NCI-H2081 treated with DMSO at 0.1 percent for 48 hours (cell line): Measurements from ENCODE around the gene HNRNPM.
"Not testable (repeated sequence)": the region's sequence is repeated elsewhere in the genome, so short reads cannot be mapped to it uniquely, and the experiment has no call there.

Source experiments
- DNase-seq: peaks from one replicate; lab custom pipeline; 2025; lab: John Stamatoyannopoulos, UW

HNRNPM gene

DNA sequence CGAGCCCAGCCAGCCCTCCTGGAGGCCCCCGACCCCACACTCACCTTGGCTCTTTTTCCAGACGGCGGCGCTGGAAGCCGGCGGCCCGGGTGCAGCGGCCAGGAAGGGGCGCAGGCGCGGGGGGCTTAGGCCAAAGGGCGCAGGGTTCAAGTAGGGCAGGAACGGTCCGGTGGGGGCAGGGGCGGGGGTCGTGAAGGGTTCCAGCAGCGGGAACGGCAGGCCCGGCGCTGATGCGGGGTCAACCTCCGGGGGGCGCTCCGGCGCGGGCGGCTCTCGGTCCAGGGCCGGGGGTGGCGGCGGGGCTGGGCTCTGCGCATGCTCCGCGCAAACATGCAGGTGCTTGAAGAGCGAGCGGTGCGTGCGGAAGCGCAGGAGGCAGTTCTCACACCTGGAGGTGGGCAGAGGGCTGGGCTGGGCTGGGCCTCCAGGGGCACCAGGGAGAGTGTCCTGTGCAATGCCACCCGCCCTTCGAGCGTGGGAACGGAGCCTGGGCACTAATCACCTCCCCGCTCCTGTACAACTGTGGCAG is 66.9 kb downstream of the HNRNPM start:
- DNase-seq: no peak

DNA sequence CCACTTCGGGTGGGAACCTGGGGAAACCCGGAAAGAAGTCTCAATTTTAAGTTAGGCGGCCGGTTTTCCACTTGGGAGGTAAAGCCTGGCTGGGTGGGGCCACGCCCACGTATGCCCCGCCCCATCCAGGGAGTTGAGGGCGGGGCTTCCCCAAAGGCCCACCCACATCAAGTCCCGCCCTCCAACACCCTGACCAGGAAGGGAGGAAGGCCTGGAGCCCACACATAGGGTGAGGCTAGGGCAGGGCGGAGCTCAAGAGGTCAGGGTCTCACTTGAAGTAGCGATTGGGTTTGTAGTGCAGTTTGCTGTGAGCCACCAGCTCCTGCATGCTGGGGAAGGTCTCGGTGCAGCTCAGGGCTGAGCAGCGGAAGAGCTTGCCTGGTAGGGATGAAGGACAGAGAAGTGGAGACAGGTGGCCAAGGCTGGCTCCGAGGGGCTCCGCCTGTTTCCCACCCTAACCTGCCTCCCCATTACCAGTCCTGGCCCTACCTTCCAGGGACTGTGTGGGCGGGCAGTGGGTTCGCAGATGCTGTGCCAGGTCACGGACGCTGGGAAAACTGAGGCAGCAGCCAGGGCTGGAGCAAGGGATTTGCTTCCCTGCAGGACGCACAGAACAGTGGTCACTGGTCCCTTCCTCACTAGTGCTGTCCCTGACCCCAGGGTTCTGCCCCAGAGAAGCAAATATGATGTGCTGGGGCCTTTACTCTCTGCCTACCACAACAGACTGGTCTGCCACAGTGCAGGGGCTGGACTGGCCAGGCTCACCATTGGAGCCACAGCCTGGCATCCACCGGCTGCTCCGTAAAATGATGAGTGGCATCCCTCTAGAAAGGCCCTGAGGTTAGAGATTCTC is 67.6 kb downstream of the HNRNPM start:
- no peak for DNase-seq

DNA sequence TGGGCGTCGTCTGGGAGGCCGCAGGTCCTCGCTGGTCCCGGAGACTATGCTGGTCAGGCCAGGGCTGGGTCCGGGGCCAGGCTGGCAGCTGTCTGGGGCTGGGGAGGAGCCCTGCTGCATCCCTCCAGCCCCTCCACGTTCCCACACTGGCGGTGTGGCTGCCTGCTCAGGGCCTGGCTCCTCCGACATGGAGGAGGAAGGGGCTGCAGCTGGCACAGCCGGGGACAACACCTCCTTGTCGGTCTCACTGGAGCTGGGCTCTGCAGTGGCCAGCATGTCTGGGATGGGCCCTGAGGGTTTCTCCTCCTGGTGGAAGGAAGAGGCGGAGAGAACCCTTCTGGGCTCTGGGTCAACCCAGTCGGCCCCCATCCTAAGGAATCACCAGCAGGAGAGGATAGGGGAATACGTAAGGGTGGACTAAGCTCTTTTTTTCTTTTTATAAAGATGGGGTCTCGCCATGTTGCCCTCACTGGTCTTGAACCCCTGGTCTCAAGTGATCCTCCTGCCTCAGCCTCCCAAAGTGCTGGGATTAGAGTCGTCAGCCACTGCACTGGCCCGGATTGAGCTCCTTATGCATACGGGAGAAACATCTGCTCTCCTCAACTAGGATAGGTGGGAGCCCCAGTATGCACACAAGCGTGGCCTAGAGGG is 68.4 kb downstream of the HNRNPM start:
- DNase-seq: no peak

DNA sequence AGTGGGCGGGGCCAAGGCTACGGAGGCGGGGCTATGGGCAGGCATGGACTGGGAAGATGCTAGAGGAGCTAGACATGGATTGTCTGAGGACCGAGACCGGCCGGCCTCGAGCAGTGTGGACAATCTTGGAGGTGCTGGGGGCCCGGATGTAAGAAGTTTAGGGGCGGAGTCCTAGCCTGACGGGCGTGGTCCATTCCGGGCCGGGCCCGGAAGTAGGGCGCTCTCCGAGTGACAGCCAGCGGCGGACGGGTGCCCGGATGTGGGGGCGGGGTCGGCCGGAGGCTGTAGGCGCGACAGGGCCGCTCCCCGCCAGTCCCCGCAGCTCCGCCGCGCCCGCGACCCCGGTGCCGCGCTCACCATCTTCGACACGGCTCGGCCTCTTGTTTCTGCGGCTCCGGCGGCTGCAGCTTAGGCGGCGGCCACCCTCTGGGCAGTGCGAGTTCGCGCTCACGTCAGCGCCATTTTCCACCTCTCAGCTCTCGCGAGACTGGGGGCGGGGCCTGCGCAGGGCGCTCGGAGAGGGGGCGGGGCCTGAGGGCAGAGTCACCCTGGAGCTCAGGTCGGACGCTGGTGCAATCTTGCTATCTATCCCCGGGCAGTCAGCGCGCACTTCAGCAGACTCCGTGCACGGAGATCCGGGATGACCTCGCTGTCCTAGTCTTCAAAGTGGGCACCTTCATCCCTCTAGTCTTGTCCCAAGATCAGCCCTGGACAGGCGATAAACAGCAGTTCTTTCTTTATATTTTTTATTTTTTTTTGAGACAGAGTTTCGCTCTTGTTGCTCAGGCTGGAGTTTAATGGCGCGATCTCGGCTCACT is 69.1 kb downstream of the HNRNPM start, which contains the start of gene ZNF414:
Gene ZNF414, minus strand, starts transcription at position 481 of the 818 bp plus-strand sequence. Its CDS starts 121 bp downstream, at position 360.
- peak; percentile 66 for DNase-seq

DNA sequence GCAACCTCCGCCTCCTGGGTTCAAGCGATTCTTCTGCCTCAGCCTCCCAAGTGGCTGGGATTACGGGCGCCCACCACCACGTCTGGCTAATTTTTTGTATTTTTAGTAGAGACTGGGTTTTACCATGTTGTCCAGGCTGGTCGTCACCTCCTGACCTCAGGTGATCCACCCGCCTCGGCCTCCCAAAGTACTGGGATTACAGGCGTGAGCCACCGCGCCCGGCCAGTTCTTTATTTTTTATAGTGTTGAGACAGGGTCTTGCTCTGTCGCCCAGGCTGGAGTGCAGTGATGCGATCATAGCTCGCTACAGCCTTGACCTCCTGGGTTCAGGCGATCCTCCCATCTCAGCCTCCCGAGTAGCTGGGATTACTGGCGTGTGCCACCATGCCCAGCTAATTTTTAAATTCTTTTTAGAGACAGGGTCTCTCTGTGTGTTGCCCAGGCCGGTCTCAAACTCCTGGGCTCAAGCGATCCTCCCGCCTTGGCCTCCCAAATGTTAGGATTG is 69.8 kb downstream of the HNRNPM start:
- DNase-seq: not testable (repeated sequence)

DNA sequence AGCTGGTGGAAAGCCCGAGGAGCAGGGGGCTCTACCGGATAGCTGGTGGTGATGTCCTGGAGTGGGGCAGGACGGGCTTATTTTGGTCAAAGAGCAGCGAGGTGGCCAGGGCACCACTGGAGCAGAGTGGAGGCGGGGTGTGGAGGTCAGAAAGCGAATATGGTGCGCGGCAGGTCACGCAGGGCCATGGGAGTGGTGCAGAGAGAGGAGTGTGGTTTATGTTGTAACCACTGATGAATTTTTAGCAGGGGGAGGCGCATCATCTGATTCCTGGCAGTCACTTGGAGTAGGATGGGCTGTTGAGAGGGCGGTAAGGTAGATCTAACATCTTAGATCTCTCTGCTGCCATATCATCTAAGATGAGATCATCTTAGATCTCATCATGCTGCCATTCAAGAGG is 70.5 kb downstream of the HNRNPM start:
- DNase-seq: no peak

DNA sequence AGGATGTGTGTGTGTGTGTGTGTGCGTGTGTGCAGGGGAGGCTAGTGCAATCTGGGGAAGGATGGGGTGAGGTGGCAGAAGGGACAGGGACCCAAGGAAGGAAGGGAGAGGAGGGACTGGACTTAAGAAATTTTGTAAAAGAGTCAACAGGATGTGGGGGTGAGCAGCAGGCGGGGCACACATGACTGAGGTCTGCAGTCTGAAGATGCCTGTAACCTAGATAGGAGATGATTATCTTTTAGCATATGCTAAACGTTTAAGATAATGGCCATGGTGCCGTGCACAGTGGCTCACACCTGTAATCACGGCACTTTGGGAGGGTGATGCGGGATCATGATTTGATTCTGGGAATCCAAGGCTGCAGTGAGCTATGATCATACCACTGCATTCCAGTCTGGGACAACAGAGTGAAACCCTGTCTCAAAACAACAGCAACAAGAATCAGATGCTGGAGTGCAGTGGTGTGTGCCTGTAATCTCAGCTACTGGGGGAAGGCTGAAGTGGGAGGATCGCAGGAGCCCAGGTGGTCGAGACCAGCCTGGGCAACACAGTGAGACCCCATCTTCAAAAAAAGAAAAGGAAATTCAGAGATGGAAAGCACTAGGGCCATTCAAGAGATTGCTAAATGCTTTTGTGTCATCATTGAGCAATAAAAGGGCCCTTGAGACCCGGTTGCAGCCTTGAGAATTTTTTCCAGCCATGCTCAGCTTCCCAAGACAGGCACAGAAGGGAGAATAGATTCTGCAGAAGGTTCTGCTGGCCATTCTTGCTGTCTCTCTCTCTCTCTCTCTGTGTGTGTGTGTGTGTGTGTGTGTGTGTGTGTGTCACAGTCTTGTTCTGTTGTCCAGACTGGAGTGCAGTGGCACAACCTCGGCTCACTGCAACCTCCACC is 73.0 kb downstream of the HNRNPM start:
- no peak for DNase-seq

DNA sequence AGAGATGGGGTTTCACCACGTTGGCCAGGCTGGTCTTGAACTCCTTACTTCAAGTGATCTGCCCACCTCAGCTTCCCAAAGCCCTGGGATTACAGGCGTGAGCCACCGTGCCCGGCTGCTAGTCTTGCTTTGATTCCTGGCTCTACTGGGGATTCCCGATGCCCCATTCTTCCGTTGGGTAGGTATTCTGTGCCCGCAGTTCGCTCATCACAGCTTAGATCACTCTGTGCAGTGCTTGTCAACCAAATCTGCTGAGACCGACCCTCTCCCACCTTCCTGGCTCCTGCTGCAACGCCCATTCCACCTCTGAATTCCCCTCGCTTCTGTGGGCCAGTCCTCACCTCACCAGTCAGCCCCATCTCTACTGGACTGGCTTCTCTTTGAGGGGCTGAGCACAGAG is 73.8 kb downstream of the HNRNPM start:
- no peak for DNase-seq

DNA sequence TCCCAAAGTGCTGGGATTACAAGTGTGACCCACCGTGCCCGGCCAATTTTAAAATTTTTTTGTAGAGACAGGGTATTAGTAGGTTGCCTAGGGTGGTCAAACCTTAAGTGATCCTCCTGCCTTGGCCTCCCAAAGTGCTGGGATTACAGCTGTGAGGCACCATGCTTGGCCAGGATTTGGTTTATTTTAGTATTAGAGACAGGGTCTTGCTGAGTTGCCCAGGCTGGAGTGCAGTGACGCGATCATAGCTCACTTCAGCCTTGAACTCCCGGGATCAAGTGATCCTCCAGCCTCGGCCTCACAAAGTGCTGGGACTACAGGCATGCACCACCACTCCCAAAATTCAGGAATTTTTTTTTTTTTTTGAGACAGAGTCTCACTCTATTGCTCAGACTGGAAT is 74.6 kb downstream of the HNRNPM start:
- DNase-seq: no peak

DNA sequence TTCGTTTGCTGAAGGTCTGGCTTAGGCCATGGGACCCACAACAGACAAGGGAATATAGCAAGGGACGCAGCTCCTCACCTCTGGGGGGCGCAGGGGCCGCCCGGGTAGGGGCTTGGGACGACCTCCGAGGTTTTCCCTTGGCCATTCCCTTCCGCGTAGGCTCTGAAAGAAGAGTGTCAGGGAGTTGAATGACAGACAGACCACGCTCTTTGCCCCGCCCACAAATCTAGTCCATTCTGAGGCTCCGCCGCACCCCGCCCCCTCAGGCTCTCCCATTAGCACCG is 80.6 kb downstream of the HNRNPM start:
- no peak for DNase-seq

DNA sequence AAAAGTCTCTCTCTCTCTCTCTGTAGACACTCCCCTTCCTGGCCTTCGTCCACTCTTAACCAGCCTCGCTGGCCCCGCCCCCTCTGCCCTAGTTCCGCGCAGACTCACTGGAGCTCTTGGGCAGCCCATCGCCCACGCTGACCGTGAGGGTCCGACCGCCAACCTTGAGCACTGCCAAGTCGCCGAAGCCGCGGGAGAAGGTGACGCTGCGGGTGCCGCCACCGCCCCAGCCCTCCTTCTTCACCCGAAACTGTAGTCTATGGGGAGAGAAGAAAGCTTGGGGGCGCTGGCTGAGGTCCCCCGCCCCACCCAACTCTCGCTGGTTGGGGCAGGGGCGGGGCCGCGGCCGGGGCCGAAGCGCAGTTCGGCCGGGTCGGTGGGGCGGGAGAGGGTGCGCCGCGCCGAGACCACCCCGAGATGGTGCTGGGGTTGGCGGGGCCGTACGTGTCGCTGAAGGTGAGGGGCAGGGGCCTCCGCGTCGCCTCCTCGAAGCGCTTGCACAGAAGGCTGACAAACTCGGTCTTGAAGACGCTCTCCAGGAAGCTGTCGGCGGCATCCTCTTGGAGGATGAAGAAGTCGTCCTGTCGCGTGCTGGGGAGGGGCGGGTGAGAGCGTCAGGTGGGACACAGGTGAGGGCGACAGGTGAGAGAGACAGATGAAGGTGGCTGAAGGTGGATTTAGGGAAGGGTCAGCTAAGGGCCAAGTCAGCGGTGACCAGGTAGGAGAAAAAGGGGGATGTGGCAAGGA is 81.7 kb downstream of the HNRNPM start:
- peak; percentile 10 for DNase-seq

DNA sequence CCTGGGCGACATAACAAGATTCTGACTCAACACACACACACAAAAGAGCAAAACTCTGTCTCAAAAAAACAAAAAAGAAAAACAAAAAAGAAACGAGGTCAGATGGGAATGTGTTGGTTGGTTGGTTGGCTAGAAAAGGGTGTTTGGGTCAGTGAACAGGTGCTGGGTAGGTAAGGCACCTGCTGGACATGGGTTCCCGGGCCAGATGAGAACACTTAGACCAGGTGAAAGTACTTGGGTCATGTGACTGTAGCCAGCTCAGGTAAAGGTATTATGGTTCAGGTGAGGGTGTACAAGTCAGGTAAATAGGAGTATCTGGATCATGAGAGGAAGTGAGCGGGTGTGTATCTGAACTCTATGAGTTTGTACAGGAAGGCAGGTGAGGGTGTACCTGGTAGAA is 83.7 kb downstream of the HNRNPM start:
- no peak for DNase-seq

DNA sequence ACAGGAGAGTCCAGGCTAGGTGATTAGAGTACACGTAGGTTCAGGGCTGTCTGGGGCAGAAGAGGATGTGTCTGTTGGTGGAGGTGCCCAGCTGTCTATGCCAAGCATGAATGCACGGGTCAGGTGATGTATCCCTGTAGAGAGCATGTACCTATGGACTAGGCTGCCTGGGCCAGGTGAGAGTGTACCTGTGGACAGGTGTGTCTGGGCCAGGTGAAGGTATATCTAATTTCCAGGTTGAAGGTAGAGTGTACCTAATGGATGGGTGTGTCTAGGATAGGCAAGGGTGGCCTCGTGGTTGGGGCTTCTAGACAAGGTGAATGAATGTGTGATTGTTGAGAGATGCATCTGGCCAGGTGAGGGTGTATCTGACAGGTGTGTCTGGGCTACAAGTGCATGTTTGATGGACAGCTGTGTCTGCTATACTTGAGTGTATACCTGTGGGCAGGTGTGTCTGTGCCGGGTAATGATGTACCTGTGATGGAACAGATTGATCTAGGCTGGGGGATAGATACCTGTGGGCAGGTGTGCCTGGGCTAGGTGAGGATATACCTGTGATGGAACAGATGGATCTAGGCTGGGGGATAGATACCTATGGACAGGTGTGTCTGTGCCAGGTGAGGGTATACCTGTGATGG is 84.7 kb downstream of the HNRNPM start:
- DNase-seq: no peak

DNA sequence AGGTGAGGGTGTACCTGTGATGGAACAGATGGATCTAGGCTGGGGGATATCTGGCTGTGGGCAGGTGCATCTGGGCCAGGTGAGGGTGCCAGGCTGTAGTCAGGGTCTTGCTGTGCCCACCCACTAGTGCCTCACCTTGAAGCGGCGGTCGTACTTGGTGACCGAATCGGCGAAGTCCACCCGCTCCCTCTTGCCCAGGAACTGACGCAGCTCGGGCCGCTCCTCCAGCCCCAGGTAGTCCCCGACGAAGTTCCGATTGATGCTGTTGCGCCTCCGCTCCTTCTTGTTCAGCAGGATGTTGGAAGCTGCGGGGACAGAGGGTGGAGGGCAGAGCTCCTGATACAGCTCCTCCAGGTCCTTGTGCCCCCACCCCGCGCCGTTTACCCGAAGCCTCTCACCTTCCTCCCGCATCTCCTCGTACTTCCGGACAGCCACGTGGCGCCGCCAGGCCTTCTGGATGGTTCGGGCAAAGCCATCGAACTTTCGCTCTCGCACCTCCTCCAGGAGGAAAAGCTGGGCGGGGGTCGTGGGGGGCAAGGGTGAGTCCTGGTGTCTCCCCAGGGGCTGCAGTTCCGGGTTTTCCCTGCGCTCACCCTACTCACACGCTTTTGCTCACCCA is 85.4 kb downstream of the HNRNPM start:
- DNase-seq: no peak

DNA sequence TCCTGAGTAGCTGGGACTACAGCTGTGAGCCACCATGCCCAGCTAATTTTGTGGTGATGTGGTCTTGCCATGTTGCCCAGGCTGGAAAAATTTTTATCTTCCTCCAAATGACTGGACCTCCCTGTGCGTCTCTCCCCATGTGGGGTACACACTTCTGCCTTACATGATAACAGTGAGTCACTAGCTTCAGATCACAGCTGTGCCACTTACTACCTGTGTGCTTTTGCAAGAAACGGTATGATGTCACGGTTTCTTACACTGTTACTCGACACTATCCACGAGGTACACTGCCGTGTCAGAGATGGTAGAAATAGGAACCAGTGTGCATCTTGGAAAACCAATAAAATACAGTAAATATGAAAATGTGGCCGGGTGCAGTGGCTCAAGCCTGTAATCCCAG is 86.7 kb downstream of the HNRNPM start:
- no peak for DNase-seq

DNA sequence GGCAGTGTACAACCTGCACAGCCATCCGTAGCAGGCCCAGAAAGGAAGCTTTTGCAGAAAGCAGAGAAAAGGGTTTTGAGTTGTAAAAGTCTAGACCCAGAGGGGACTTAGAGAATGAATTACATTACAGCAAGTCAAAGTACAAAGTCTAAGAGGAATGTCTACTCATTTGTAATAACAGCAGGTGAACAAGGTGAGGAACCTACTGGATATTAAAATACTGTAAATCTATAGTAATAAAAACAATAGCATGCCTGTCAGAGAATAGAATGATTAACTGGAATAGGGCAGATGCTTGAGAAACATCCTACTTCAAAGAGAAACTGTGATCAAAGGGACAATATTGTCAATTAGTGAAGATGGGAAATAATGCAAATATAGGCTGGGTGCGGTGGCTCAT is 87.5 kb downstream of the HNRNPM start:
- no peak for DNase-seq

DNA sequence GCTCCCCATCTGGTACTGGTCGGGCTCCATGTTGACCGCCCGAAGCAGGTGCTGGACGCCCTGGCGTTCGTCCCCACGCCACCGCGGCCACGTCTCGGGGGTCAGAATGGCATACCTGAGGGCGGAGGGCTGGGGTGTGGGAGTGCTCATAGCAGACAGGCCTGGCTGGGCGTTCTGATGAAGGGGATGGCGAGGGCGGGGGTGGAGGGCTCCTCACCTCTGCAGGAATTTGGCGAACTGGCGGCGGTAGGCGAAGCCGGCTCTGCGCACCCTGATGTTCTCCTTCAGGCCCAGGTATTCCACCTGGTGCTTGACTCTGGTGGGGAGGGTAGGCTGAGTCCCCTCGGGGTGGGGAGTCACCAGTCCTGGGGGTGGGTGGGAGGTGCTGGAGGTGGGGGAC is 91.5 kb downstream of the HNRNPM start:
- DNase-seq: no peak

DNA sequence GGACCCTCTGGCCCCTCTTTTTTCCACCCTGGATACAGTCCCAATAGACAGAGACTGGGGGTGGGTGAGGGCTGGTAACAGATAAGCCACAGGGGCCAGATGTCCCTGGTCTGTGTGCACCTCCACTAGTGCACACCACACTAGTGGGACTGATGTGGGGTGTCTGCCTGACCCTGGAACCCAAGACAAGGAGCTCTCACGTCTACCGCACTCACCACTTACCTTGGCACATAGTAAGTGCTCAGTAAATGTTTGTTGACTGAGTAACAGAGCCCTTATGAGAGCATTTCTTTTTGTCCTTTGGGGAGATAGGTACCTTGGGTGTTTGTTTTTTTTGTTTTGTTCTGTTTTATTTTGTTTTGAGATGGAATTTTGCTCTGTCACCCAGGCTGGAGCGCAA is 92.3 kb downstream of the HNRNPM start:
- no peak for DNase-seq
